ENCODE measurements around the gene ZNF778.

The ZNF778 gene

DNA sequence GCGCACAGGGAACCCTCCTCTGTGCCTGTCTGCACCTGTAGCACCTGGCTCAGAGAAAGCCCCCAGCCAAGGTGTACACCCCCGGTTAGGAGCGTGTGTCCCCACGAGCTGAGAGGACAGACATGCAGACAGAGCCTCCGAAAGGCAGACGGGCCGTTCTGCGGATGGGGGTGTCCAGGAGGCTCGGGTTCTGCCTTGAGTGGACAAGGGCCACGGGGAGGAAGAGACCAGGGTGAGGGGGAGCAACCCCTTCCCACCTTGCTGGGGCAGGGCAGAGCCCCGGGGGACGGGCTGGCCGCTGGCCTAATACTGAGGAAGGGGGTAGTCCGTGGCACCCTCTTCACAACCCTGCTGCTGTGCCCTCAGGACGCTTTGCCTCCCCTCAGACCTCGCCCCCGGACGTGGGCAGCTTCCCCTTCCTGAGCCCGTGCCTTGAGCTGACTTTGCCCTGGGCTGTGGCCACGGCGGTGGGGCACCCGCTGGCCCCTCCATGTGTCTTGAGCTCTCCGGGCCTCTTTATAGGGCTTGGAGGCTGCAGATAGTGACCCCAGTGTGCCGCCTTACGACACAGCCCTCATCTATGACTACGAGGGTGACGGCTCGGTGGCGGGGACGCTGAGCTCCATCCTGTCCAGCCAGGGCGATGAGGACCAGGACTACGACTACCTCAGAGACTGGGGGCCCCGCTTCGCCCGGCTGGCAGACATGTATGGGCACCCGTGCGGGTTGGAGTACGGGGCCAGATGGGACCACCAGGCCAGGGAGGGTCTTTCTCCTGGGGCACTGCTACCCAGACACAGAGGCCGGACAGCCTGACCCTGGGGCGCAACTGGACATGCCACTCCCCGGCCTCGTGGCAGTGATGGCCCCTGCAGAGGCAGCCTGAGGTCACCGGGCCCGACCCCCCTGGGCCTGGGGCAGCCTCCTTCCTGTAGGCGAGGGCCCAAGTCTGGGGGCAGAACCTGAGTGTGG, 22.9 kb upstream of the ZNF778 start:
- DNase-seq: no peak

DNA sequence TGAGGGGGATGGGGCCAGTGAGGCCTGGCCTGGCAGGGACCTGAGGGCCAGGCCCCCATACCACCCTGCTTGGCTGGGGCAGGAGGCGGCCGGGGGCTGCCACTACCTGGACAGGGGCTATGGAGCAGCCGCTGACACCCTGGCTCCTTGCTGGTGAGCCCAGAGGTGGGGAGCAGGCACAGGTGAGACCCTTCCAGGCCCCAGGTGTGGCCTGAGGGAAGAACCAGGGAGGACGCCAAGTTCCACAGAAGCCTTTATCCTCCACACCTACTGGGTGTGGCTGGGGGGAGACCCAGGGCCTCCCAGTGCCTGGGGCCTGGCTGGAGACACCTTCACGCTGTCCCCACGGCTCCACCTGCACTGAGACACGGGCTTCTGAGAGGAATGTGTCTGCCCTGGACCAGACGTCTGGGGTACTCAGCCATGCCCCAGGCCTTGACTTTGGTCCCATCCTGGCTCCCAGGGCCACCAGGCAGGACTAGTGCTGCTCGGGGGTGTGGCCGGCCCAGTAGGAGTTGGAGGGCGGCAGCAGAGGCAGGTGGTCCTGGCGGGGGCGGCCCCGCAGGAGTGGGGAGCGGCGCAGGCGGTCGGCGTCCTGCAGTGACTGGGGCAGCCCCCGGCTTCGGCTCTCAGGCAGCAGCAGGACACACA, 21.9 kb upstream of the ZNF778 start:
- DNase-seq: no peak

DNA sequence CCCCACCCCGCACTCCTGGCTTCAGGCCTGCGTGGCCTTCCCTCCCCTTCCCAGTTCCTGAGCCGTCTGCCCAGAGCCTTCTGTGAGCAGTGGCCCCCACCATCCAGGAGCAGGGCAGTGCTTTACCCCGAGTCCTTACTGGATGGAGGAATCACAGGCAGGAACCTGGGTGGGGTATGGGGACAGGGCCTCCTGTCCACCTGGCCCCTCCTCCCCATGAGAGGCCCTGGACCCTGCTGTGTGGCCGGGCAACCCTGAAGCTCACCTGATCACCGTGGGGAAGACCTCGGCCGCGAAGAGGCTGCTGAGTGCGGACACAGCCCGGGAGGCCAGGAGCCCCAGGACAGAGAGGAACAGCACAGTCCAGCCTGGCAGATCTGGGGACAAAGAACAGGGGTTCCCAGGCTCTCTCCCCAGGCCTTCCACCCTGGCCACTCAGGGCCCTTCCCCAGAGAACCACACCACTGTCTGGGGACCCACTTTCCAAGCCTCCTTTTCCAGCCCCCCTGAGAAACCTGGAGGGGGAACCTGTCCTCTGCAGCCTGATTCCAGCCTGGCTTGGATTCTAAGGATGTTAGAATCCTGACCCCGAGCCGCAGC, 20.4 kb upstream of the ZNF778 start:
- DNase-seq: no peak

DNA sequence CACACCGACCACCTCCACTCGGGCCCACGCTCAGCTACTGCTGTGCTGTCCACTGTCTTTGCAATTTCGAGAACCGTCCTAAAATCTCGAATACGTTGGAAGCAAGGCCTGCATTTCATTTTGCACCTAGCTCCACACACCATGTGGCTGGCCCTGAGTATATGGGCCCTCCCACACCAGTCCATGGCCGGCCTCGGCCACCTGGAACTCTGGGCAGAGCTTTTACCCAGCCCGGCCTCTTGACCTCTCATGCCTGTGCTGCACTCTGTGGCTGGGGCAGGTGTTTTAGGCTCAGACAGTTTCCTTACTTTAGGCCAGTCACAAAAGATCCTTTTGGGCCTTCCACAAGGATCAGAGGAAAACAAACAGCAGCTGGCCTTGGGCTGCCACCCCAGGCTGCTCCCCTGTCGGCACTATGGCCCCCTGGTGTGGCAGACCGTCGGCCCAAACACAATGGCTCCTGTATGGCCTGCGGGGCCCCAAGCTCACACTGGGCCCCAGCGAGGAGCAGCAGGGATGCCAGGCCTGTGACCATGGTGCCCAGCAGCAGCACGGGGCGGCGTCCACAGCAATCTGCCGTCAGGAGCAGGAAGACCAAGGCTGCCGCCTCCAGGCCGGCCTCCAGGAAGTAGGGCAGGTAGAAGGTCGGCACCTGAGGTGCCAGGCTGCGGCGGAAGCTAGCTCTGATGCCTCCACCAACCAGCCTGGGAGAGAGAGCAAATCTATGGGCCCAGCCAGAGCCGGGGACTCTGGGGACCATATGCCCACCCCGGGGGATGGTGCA, 19.7 kb upstream of the ZNF778 start:
- DNase-seq: no peak

DNA sequence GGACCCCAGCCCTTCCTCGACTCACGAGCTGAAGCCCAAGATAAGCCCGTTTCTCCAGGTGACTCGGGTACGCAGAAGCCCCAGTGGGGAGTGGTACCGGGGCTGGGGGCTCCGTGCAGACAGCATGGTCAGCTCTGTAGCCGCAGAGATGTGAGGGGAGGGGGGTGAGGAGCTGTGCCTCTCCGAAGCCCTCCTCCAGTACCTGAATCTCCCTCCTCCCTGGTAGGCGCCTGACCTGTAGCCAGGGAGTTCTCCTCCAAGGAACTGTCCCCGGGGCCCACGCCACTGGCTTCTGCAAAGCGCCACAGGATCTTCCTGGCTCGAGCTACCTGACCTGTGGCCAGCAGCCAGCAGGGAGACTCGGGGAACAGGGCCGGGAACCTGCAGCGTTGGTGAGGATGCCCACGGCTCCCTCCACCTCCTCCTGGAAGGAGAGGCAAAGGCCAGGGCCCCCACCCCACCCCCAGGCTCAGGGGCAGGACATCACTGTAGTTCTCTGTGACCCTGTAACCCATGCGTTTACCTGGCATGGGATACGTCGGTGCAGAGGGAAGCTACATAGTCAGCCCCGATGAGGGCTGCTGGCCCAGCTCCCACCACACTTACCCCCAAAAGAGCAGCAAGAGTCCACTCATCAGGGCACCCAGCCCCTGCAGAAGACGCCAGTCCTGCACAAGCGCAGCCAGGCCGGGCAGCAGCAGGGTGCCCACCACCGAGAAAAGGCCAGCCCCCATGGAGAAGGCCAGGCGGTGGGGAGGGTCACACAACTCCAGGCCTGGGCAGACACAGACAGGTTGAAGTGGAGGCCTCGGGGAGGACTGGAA, 18.9 kb upstream of the ZNF778 start:
- no peak for DNase-seq

DNA sequence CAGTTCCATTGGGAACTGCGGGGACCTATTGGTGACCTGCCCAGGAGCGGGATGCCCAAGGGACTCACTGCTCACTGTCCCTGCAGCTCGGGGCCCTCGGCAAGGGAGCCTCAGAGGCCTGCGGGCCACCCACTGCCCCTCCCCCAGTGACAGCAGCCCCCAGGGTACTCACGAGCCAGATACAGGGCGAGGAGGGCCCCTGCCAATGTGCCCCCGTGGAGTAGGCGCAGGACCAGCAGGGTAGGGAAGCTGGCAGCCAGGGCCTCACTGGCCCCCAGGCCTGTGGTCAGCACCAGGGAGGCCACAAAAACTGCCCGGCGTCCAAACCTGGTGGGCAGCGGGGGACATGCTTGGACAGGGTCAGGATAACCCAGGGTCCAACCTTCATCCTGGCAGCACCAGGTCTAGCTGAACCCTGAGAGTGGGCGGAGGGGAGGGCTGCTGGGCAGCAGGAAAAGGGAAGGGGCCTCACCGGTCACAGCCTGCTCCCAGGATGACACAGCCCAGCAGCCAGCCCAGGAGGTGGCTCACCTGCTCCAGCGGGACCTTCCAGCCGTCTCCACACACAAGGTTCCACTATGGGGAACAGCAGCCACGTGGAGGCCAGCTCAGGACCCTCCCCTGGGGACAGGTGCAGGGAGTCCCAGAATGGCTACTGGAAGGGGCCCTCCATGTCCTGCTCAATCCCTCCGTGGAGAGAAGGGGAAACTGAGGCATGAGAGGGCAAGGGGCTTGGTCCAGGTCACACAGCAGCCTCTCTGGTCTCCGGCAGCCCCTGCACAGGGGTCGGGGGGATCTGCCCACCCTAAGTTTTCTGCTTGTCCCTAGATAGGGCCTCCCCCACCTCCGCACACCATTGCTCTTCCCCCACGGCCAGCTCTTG, 18.0 kb upstream of the ZNF778 start:
- no peak for DNase-seq

DNA sequence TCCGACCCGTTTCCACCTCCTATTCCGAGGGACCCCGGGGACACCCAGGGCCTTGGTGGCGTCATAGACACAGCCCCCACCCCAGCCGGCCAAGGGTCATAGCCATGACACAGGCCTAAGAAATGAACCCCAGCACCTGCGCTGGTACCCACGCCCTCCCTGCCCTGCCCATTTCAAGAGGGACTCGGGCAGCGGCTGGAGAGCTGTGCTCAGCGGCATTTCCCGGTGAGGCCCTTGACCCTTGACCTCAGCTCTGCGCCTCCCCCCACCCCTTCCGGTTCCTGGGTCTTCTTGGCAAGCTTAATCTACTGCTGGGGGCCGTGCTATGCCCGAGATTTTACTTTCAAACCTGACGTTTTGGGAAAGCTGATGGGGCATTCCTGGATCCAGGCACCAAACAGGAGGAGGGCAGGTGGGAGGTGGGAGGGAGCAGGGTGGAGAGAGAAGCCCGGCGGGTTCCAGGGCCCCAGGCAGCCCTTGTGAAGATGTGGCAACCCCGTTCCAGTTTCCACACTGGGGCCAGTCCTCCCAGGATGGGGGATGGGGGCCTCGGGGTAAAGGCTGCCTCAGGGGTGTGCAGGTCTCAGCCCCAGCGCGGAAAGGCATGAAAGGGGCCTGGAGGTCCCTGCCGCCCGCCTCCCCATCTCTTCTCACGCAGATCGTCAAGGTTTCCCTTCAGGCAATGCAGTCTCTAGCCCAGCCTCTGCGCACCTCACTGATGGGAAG, 17.2 kb upstream of the ZNF778 start, which contains the start of gene SLC22A31:
TSS of gene SLC22A31 (minus strand) at position 414 of the 726 bp plus-strand sequence. CDS start at position 378, 36 bp downstream.
- no peak for DNase-seq

DNA sequence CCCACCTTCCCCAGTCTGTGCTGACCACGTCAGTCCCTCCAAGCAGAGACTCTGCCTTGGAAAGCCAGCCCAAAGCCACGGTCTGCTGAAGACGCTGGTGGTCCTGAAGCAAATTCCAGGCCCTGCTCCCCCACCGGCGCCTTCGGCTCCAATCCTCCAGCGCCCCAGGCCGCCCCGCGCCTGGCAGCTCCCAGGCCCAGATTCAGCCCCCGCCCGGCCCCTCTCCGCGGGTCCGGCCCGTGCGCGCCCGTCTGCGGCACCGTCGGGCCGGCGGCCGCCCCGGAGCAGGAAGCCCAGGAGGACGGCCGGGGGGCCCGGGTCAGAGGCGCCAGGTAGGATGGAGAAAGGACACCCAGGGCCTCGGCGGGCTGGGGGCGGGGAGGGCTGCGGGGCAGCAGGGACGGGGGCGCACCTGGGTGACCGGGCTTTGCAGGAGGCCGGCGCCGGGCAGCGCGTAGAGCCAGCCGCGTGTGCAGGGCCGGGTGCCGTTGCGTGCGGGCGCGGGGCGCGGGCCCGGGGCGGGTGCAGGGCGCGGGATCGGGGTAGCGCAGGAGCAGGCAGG, 16.6 kb upstream of the ZNF778 start:
- DNase-seq: no peak

DNA sequence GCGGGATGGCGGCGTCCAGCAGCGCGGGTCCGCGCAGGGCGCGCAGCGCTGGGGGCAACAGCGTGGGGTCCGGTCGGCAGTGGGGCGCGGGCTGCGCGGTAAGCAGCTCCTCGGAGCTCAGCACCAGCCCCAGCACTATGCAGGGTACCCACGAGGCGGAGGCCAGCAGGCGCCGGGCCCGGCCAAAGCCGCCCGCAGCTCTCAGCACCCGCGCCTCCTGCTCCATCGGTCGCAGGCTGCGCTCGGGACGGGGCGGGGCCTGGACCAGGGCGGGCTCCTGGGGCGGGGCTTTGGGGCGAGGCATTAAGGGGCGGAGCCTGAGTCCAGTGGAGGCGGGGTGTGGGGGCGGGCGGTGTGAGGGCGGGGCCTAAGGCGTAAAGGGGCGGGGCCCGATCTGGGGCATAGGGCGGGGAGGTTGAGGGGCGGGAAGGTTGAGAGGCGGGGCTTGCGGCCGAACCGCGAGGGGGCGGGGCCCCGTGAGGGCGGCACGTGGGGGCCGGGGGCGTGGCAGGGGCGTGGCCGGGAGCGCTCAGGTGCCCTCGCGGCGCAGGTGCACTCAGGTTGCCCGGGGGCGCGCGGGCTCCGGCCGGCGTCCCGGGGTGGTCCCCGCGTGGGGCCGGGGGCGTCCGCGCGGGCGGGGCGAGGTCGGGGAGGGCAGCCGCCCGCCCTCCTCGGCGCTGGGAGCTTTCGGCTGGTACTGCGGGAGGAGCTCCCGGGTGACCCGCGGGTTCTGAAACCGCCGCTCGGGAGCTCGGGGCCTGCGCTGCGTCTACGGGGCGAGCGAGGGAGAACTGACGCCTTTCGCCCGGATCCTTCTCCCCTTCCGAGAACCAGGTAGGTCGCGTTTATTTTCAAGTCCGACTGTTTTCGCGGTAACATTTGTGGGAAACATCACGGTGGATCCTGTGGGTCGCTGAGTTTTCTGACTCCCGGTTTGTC, 15.8 kb upstream of the ZNF778 start:
- no peak for DNase-seq

DNA sequence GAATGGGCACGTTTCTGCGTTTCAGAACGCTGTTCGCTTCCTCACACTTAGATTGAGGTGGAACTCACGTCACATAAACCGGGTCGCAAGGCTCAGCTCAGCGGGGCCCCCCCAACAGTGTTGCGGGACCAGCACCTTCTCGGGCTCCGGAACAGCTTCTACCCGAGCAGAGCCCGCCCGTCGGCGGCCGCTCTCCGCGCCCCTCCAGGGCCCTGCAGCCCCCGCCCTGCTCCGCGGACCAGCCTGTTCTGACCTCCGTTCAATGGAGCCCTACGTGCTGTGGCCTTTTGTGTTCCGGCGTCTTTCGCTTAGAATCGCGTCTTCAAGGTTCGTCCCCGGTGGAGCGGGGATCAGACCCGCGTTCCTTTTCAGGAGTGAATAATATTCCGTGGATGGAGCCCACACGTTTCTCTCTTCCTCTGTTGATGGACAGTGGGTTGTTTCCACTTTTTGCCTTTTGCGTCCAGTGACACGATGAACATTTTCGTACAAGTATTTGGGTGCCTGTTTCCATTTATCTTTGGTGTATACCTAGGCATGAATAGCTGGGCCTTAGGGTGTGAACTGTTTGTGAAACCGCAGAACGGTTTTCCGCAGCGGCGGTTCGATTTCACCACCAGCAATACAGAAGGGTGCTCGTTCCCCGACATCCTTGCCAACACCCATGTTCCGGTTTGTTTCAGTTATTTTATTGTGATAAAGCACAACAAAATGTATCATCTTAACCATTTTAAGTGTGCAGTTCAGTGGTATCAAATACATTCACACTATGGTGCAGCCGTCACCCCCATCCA, 14.9 kb upstream of the ZNF778 start:
- no peak for DNase-seq

DNA sequence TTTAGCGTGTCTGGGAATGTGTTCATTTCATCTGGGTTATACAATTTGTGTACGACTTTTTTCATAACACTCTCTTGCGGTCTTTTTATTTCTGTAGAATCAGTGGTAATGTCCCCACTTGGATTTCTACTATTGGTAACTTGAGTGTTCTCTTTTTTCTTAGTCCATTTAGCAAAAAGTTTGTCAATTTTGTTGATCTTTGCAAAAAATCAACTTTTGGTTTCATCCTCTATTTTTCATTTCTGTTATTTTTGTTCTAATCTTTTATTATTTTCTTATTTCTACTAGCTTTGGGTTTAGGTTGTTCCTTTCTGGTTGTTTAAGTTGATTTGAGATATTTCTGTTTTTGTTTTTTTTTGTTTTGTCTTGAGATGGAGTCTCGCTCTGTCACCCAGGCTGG, 9.5 kb upstream of the ZNF778 start:
- DNase-seq: no peak

DNA sequence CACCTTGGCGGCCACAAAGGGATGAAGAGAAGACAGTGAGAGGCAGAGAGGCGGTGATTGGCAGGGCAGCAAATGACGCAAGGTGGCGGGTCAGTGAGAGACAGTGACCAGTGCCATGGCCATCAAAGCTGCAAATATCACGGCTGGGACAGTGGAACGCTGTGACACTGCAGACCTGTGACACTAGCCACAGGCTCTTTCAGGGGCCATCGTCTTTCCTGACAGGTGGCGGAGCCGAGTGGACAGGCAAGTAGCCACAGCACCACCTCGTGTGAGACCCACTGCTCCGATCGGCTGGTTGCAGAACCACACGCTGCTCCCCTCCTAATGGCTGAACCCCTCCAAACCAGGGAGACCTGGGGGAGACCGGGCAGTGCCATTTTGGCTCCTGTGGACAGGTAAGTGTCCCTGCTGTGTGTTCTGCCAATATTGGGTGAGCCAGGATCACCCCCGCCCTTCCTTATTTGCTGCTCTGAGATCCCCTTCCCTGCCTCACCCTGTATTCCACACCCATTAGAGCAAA, 7.9 kb upstream of the ZNF778 start:
- no peak for DNase-seq

DNA sequence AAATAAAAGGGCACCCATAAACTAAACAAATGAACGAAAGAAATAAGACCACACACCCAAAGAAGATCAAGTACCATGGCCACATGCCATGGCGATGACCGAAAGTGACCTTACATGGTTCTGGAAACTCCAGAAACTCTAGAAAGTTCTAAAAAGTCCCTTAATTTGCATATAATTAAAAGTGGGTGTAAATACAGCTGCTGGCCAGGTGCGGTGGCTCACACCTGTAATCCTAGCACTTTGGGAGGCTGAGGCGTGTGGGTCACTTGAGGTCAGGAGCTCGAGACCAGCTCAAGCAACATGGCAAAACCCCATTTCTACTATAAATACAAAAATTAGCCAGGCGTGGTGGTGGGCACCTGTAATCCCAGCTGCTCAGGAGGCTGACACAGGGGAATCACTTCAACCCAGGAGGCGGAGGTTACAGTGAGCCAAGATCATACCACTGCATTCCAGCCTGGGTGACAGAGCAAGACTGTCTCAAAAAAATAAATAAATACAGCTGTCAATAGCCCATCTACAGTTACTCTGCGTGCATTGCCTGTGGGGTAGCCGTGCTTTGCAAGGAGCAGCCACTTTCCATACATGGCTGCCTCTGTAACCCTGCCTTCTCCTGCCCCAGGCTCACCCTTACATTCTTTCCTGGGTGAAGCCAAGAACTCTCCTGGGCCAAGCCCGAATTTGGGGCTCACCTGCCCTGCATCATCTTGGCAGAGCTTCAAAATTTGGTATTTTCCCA, 7.2 kb upstream of the ZNF778 start:
- DNase-seq: no peak

DNA sequence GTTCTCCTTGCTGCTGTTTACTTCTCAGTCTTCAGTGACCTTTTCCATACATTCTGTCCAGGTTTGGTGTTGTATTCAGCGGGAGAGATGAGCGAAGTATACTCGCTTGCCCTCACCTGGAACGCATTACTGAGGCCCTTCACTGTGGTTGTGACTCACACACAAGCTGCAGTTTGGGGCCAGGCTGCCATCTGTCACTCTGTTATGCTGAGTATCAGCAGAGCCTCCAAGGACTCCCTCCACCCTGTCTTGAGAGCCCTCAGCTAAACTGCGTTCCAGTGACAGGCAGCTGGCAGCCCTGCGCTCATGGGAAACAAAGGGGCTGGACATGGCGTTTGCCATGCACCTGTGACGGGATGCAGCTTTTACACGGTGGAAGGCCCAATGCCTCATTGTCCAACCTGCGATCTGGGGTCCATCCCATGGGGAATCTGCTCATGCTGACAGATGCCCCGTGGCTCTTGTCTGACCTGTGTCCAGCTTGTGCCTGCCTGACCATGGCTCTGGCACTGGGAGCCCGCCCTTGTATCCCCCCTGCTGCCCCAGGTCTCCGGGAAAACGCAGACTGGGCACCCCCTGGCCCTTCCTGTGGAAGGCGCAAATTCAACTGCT, 6.5 kb upstream of the ZNF778 start:
- DNase-seq: peak; percentile 58

DNA sequence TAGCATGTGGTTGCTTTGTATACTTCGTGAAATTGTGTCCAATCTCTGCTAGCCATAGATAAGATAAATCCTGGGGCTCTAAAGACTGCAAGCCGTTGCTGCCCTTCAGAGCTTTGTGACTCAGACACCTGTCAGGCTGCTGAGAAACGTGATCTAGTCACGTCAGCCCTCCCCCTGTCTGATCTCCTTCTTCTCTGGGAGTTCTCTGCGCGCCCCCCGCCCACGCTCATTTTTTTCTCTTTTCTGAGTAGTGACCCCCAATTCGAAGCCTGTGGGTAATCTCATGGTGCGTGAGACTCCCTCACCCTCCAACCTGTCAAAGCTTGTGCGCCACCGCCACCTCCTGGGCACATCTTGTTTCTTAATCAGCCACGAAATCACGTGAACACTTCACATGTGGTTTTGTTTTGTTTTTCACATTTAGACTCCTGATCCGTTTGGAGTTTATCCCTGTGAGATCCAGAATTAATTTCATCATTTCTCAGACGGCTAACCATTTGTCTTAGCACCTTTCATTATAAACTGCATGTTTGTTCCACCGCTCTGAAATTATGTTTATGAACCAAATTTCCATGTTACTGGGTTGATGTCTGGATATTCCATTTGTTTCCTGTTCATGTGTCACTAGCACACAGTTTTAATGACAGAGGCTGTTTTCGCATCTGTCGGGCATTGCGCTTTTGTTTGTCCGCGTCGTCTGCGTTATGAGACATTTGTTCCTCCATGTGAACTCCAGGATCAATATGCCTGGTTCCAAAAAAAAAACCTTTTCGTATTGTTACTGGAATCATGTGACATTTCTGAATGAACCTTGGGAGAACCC, 977 bp upstream of the ZNF778 start:
- peak; percentile 64 for DNase-seq

DNA sequence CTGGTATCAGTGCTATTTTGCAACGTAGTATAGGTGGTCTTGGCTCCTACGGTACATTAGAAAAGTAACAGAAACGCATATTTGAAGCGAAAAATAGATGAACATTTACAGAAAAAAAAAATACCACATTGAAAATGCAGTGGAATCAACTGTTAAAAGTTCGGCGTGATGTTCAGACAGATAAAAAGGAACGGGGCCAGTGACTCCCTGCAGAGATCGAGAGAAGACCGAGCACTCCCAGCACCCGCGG, 440 bp upstream of the ZNF778 start:
- DNase-seq: no peak

Measured in DMS 273 treated with DMSO at 0.1 percent for 48 hours (cell line).